ENCODE data around the gene ZFR. TPM values are rescaled to one million over a fixed set of nuclear protein-coding genes. Genes with fewer than 3 reads are reported as not detected.

Gene ZFR
- total RNA-seq, 2 donors from 2014 or later = 59.1 to 67.9 TPM

GRCh38 chr5:32421075-32421474 is 23.5 kb downstream of the ZFR start:
- H3K36me3 Mint-ChIP-seq (ENCODE audit: low read depth) = peaks cover 46% of the 10 kb centered on the region
- Histone ChIP-seq H3K27ac (ENCODE audit: low read depth, low read length) (no peak overlapping the region), H3K36me3 (ENCODE audit: control insufficient read depth, insufficient read depth, low read length) (peaks cover 35% of the 10 kb centered on the region), H3K27me3 (ENCODE audit: control insufficient read depth, insufficient read depth, low read length, poor library complexity, severe bottlenecking) (no peaks in the 10 kb centered on the region), H3K9me3 (ENCODE audit: control insufficient read depth, low read length) (peaks cover 2% of the 10 kb centered on the region), H3K4me1 (ENCODE audit: control insufficient read depth, insufficient read depth, low read length) (no peaks in the 10 kb centered on the region), H3K4me3 (ENCODE audit: low read length) (no peak overlapping the region), H3K9ac (ENCODE audit: extremely low read depth, low read length, poor library complexity, severe bottlenecking) (no peak overlapping the region)
- H3K4me1 Mint-ChIP-seq = no peaks in the 10 kb centered on the region
- TF ChIP-seq, protein P1, sequence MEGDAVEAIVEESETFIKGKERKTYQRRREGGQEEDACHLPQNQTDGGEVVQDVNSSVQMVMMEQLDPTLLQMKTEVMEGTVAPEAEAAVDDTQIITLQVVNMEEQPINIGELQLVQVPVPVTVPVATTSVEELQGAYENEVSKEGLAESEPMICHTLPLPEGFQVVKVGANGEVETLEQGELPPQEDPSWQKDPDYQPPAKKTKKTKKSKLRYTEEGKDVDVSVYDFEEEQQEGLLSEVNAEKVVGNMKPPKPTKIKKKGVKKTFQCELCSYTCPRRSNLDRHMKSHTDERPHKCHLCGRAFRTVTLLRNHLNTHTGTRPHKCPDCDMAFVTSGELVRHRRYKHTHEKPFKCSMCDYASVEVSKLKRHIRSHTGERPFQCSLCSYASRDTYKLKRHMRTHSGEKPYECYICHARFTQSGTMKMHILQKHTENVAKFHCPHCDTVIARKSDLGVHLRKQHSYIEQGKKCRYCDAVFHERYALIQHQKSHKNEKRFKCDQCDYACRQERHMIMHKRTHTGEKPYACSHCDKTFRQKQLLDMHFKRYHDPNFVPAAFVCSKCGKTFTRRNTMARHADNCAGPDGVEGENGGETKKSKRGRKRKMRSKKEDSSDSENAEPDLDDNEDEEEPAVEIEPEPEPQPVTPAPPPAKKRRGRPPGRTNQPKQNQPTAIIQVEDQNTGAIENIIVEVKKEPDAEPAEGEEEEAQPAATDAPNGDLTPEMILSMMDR (conservative IDR thresholded peaks at IDR 0.05) = no peak
- no peak overlapping the region for H3K4me3 Mint-ChIP-seq
- peaks cover 1% of the 10 kb centered on the region for H3K9me3 Mint-ChIP-seq
- no peak for DNase-seq
- H3K27me3 Mint-ChIP-seq (ENCODE audit: insufficient read depth) = no peaks in the 10 kb centered on the region
- no peak overlapping the region for H3K27ac Mint-ChIP-seq

DNA sequence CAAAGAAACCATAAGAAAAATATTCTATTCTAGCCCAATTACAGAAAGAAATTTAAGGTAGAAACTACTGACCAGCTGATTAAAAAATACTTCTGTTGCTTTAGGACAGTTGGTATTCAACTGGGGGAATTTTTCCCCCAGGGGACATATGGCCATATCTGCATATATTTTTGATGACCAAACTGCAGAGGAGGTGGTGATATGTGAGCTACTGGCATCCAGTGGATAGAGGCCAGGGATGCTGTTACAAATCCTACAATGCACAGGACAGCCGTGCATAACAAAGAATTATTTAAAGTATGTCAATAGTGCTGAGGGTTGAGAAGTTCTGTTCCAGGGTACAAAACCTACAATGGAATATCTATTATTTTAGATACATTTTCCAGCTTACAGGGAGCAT is 24.0 kb downstream of the ZFR start:
- H3K4me3 Mint-ChIP-seq = no peak overlapping the region
- H3K27ac Mint-ChIP-seq = no peak overlapping the region
- peaks cover 48% of the 10 kb centered on the region for H3K36me3 Mint-ChIP-seq (ENCODE audit: low read depth)
- Histone ChIP-seq H3K9ac (ENCODE audit: extremely low read depth, low read length, poor library complexity, severe bottlenecking) (no peak overlapping the region), H3K4me1 (ENCODE audit: control insufficient read depth, insufficient read depth, low read length) (no peaks in the 10 kb centered on the region), H3K27ac (ENCODE audit: low read depth, low read length) (no peak overlapping the region), H3K27me3 (ENCODE audit: control insufficient read depth, insufficient read depth, low read length, poor library complexity, severe bottlenecking) (no peaks in the 10 kb centered on the region), H3K9me3 (ENCODE audit: control insufficient read depth, low read length) (no peaks in the 10 kb centered on the region), H3K36me3 (ENCODE audit: control insufficient read depth, insufficient read depth, low read length) (peaks cover 40% of the 10 kb centered on the region), H3K4me3 (ENCODE audit: low read length) (no peak overlapping the region)
- no peaks in the 10 kb centered on the region for H3K27me3 Mint-ChIP-seq (ENCODE audit: insufficient read depth)
- H3K4me1 Mint-ChIP-seq = no peaks in the 10 kb centered on the region
- no peak for DNase-seq
- no peaks in the 10 kb centered on the region for H3K9me3 Mint-ChIP-seq
- TF ChIP-seq, protein P1 (conservative IDR thresholded peaks at IDR 0.05) = no peak
- WGBS, 2 experiments (ENCODE audit: insufficient coverage in 1 of 2, insufficient read length in 1 of 2) = 100% methylated on average over 1 of the region's 1 CpG; no CpG with 5 or more reads in 1 of the 2 experiments

GRCh38 chr5:32419791-32420190 is 24.7 kb downstream of the ZFR start:
- WGBS, 2 experiments (ENCODE audit: insufficient coverage in 1 of 2, insufficient read length in 1 of 2) = 95% methylated on average over 2 of the region's 2 CpGs; no CpG with 5 or more reads in 1 of the 2 experiments
- H3K9ac ChIP-seq (ENCODE audit: extremely low read depth, low read length, poor library complexity, severe bottlenecking) = no peak overlapping the region
- no peaks in the 10 kb centered on the region for H3K4me1 ChIP-seq (ENCODE audit: control insufficient read depth, insufficient read depth, low read length)
- H3K4me3 ChIP-seq (ENCODE audit: low read length) = no peak overlapping the region
- H3K27me3 Mint-ChIP-seq (ENCODE audit: insufficient read depth) = no peaks in the 10 kb centered on the region
- H3K9me3 ChIP-seq (ENCODE audit: control insufficient read depth, low read length) = no peaks in the 10 kb centered on the region
- peaks cover 48% of the 10 kb centered on the region for H3K36me3 ChIP-seq (ENCODE audit: control insufficient read depth, insufficient read depth, low read length)
- H3K4me3 Mint-ChIP-seq = no peak overlapping the region
- peaks cover 49% of the 10 kb centered on the region for H3K36me3 Mint-ChIP-seq (ENCODE audit: low read depth)
- no peak for DNase-seq
- TF ChIP-seq, protein P1 (conservative IDR thresholded peaks at IDR 0.05) = no peak
- no peaks in the 10 kb centered on the region for H3K9me3 Mint-ChIP-seq
- H3K27ac ChIP-seq (ENCODE audit: low read depth, low read length) = no peak overlapping the region
- no peaks in the 10 kb centered on the region for H3K27me3 ChIP-seq (ENCODE audit: control insufficient read depth, insufficient read depth, low read length, poor library complexity, severe bottlenecking)
- H3K4me1 Mint-ChIP-seq = peaks cover 3% of the 10 kb centered on the region
- no peak overlapping the region for H3K27ac Mint-ChIP-seq

Measured in endodermal cell (in vitro differentiated cells).